Measurements from ENCODE around the gene OTOGL. TPM values are rescaled to one million over a fixed set of nuclear protein-coding genes. Genes with fewer than 3 reads are reported as not detected.

OTOGL gene
- total RNA-seq, 1 donor from 2014 or later: 0.27 TPM

DNA sequence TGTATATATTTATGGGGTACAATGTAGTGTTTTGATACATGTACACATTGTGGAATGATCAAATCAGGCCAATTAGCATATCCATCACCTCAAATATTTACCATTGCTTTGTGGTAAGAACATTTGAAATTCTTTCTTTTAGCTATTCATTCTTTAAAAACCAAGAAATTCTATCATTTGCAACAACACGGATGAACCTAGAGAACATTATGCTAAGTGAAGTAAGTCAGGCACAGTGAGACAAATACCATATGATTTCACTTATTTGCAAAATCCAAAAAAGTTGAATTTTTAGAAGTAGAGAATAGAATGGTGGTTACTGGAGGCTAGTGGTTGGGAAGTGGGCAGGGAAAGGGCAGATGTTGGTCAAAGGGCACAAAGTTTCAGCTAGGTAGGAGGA is 215.4 kb downstream of the OTOGL start:
- DNase-seq: no peak
- ATAC-seq: no peak
- intact Hi-C loops (cut with micrococcal nuclease): no loop called here

DNA sequence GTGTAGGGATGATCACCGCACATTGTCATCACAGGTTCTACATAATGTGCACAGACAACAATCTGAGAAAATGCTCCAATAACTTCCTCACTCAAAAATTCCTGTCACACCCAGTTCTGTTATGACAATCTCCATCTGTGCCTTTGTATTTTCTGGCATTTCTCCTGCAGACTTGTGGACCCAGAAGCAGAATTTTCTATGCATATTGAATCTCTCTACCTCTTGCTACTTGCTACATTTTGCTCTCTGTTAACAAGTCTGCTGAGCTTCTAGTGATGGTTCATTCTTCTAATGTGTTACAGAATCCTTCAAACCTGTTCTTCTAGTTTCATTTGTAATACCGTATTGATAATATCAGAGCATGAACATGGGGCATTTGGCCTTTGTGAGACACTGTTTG is 216.9 kb downstream of the OTOGL start:
- no peak for DNase-seq
- intact Hi-C loops (cut with micrococcal nuclease): no loop called here
- ATAC-seq: no peak

DNA sequence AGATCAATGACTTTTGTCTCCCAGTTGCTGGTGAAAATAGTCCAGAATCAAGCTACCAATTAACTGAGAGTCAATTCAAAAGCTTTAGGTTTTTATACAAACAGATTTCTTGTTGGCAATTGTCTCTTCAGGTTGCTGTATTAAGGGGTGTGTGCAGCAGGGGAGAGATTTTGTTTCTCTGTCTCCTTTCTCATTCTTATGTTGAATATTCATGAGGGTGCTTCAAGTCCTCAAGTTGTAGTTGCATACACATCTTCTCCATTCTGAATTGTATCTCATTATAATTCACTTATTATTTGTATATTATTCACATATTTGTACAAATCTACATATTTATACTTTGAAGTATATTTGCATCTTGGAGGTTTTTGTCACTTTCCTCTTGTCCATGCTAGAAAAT is 218.0 kb downstream of the OTOGL start:
- DNase-seq: no peak
- ATAC-seq: no peak
- intact Hi-C loops (cut with micrococcal nuclease): no loop called here

DNA sequence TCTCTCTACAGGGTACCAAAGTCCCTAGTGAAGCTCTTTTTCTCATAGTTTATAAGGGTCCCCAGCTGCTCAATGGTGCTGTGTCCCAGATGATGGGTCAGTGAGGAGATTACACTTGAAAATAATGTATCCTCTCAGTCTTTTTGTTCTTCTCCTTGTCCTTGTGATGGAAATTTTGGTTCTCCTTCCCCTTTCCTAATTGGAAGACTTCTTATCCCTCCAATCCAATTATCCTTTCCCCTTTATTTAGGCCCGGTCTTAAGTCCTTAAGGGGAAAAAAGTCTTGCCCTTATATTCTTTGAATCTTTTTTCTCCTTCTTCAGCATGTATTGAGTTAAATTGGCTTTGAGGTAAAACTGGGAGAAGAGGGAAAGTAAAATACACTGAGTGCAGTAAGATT is 218.6 kb downstream of the OTOGL start:
- ATAC-seq: no peak
- intact Hi-C loops (cut with micrococcal nuclease): no loop called here

DNA sequence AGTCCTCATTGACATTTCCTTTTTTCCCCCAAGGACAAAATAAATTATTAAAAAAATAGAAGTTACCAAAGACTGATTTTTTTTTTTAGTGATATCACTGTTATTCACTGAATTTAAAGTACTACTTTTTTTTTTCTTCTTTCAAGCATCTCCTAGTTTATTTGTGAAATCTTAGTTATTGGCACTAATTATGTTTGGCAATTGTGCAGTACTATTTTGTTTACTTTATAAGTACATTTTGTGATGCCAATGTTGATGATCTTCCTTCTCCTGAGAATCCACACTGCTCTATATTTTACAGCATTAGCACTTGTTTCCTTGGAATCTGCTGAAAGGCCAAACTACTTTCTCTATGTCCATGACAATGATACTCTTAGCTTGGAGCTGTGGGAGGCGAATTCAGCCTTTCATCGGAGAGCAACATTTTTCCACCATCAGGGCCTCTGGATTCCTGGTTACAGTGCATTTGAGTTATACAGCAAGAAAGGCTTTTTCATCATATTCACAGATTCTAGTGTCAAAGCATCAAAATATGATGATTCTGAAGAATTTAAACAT is 220.9 kb downstream of the OTOGL start:
- intact Hi-C loops (cut with micrococcal nuclease): no loop called here
- no peak for ATAC-seq
- no peak for DNase-seq

More for the DNA sequence above, 218.6 kb downstream of the OTOGL start:
- no peak for DNase-seq

DNA sequence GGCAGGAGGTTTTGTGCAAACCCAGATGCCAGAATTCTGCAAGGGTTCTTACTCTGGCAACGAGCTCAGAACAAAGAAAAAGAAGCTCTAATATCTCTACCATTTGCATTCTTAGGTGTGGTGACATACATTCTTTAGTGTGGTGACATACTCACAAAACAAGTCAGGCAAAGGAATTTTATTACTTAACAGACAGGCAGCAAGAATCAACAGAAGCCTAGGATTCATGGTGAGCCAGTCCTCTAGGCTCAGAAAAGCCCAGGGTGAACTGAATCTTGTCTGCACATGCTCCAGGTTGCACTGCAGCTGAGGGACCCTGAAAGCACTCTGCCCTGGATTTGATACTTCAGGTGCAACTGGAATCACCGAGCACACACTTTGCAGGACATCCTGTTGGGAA is 222.3 kb downstream of the OTOGL start:
- ATAC-seq (no peak), DNase-seq (no peak)
- intact Hi-C loops (cut with micrococcal nuclease): no loop called here

DNA sequence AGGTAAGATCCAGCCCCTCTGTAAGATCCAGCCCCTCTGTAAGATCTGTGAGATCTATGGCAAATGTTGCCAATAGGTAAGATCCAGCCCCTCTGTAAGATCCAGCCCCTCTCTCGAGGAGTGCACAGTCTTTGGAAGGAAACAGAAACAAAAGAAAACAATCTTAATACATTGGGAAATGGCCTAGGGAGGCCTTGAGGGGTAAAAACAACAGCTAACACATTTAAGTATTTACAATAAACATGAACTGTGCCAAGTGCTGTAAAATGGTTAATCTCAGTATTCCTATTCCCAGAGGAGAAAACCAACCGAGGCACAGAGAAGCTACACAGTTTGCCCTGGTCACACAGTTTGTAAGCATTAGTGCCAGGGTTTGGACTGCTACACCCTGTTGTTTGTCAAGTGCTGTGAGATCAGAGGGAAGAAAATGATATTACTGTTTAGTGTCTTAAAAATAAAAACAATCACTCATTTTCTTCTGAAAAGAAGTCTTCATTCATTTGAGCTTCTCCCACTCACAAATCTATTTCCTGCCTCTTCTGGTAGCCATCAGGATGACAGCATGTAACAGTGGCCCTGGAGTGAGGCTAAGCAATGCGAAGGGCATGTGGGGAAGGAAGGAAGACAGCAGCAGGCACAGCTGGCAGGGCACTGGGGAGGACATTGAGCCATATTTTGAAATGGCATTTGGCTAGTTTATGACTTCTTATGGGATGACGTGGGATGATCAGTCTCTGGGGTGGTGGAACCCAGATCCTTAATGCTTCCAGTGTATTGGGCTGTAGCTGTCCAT is 226.0 kb downstream of the OTOGL start:
- ATAC-seq (no peak), DNase-seq (no peak)
- intact Hi-C loops (cut with micrococcal nuclease): no loop called here

DNA sequence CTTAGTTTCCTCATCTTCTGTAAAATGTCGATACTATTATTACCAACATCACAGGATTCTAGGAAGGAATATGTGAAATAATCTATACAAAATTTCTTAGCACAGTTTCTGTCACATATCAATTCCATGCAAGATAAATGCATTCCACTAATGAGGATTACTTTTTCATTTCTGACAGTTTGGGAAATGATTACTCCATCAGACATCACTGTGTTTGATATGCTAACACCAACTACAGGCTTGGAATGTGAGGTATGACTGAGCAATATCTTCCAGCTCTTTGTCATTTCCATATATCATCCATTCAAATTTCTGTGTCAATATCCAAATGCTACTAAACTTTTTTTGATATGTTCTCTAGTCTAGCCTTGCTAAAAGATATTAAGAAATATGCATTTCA is 233.5 kb downstream of the OTOGL start:
- ATAC-seq (no peak), DNase-seq (no peak)
- intact Hi-C loops (cut with micrococcal nuclease): no loop called here

DNA sequence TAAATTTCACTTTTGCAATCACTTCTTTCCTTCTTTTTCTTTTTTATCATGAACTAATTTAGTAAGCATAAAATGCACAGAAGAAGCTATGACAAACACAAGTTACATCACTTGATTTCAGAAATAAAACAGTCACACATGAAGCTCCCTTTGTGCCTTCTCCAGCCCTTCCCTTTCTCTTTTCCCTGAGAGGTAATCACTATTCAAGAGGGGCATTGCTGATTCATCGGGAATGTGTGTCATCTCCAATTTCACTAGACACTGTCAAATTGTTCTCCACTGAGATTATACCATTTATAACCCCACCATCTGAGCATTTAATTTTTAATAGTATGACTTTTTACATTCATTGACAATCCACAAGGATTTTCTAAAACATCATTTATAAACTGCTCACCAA is 253.1 kb downstream of the OTOGL start:
- no peak for ATAC-seq
- intact Hi-C loops (cut with micrococcal nuclease): no loop called here
- DNase-seq: no peak

DNA sequence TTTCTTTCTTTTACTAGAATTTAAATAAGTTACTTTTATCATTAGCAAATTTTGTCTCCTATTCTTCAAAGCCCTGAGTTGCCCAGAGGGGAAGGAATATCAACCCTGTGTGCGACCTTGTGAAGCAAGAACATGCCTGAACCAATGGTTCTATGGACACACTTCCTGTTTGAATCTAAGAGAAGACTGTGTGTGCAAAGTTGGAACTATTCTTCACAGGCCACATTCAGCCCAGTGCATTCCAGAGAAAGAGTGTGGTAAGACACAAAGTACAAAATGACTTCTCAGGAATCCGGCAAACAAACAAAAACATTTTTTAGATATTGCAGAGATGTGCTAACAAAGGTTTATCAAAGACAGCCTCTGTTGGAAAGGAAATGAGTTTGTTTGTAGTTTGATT is 253.9 kb downstream of the OTOGL start:
- ATAC-seq: no peak
- no peak for DNase-seq

DNA sequence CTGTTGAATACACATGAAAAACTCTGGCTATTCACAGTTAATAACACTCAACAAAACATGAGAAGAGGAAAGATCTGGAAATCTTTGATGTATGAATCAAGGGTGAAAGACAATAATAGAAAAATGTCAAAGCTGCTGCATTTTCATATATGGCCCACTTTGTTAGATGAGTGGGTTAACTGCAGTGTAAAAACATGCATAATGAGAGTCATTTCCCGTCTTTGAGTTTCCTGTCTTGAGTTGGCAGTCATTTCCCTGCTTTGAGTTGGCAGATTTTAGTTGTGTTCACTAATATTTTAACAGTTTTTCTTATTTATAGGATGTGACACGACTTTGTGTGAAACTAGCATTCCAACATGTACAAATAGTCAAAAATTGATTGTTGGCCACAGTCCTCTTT is 256.8 kb downstream of the OTOGL start:
- no peak for DNase-seq
- no peak for ATAC-seq
- intact Hi-C loops (cut with micrococcal nuclease): no loop called here

More for the DNA sequence above, 253.9 kb downstream of the OTOGL start:
- intact Hi-C loops (cut with micrococcal nuclease): no loop called here

DNA sequence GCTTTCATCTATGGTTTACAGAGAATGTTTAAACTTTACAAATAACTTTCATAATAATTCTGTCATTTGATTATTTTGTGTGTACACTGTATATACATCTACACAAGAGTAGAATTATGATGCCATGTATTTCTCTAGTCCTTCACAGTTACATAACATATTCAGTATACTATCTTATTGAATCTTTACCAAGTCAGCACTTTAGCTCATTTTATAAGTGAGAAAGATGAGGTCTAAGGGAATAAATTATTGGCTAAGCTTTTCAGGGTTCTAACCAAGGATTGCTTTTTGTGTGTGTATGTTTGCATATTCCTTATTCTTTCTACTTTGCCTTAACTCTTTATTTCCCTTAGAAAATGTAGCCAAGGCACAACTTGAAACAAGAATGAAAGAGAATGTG is 260.4 kb downstream of the OTOGL start:
- intact Hi-C loops (cut with micrococcal nuclease): no loop called here
- no peak for DNase-seq
- no peak for ATAC-seq

DNA sequence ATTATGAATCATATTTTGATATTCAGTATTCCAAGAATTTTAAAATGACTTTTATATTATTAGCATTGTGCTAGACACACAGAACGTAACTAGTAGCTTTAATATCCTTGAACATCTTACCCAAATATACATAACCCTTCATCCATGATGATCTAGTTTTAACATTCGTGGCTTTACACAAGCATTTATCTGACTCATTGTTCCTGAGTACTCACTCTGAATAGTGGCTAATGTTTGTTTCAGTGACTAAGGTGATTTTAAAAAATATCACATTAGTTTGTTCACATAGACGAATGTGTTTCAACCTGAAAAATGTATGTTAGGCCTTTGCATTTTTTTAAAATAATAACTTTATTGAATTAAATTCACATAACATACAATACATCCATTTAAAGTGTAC is 264.7 kb downstream of the OTOGL start:
- no peak for DNase-seq
- intact Hi-C loops (cut with micrococcal nuclease): no loop called here
- no peak for ATAC-seq

DNA sequence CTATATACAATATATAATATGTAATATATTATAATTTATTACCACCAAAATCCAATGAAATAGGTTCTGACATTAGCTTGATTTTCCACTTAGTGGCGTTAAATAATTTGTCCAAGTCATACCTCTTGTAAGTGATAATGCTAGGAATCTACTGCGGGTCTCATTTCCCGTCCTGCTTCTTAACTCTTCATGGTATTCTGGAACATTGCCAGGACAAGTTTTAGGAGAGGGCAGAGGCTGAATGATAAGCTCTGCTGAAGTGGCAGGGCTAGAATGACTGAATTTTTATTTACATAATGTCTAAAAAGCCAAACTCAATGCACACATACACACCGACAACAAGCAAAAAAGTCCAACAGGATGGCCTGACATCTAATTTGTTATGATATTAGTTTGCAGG is 274.3 kb downstream of the OTOGL start:
- no peak for DNase-seq
- intact Hi-C loops (cut with micrococcal nuclease): no loop called here
- no peak for ATAC-seq

DNA sequence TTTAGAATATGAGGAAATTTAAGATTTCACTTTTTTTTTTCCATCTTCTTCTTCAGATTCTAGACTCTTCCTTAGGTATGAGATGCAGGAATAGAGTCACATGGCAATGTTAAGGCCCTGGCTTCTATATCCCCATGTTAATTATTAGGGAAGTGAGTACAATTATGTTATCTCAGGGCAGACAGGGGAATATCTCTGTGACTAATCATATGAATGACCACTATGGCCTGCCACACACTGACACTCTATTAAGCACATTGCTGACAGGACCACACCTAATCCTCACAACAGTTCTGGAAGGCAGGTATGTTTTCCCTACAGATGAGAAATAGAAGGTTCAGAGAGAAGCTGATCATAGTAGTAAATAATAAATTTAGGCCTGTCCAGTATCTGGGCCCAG is 275.3 kb downstream of the OTOGL start:
- intact Hi-C loops (cut with micrococcal nuclease): no loop called here
- ATAC-seq (no peak), DNase-seq (no peak)

DNA sequence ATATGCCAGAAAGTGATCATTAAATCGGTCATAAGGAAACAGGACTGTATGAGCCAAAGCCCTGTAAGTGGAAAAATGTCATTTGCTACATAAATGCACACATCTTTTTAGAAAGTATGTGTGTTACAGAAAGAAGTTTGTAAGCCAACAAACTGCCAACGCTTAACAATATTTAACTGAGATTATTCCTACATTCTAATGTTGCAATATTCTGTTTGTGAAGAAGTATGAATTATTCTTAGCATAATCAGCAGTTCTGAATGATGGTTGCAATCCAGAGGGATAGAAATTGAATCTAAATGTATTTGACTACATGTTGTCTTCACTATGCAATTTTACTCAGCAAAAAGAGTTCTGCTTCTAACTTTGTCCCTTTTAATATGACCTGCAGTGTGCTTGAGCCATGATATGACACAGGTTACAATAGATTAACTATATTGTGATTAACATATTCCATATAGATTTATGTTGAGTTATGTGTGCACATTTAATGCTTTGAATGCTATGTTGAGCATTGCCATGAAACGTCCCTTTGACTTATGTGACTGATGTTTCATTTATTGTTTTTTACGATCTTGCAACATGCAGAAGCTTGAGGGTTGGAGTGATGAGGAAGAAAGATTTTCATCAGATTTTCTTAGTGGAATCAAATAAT is 277.9 kb downstream of the OTOGL start:
- DNase-seq: no peak
- intact Hi-C loops (cut with micrococcal nuclease): no loop called here
- ATAC-seq: no peak

DNA sequence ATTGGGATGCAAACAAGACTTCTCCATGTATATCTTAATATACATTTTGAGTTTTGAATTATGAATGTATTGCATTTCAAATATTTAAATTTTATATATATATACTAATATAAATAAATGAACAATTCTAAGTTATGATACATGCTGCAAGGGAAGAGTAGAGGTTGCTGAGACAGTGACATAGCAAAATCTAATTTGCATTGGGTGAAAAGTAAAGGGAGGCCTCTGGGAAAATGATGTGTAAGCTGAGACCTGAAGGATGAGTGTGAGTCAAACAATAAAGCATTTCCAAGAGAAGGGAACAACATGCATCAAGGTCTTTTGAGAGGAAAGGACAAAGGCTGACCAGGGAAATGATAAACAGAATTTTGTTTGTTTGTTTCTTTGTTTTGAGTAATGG is 281.8 kb downstream of the OTOGL start:
- ATAC-seq (no peak), DNase-seq (no peak)
- intact Hi-C loops (cut with micrococcal nuclease): no loop called here

DNA sequence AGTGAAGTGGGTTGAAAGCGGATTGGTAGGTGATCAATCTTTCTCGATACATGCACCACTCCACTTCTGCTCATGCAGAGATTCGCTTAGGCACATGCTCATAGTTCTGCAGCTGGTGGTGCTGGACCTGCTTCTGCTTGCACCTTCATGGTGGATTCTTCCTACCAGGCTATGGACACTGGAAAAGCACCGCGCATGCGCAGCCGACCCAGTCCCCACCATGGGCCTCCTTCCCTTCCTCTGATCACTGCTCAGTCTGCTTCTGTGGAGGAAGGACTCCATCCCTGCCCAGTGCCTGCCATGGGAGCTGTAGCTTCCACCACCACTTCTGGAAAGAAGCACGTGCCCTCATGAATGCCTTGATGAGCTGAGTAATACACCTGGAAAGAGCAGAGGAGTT is 282.9 kb downstream of the OTOGL start:
- intact Hi-C loops (cut with micrococcal nuclease): no loop called here
- DNase-seq: no peak
- no peak for ATAC-seq

DNA sequence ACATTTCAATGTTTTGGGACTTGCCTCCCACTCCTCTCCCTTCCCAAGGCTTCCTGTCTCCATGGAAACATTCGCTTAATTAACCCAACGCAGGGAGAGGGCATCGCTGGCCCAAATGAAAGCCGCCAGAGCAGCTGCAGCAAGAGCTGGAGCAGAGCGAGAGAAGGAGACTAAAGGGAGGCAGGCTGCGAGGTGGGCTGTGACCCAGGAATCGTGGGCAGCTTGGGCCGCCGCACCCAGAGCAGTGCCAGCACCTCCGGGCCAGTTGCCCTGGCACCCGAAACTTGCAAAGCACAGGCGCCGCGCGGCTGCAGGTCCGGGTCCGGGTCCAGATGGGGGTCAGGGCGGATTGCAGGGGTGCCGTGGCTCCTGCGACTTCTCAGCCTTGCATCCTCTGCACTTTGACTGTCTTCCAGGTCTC is 301.2 kb downstream of the OTOGL start:
- ATAC-seq: peak; percentile 20
- intact Hi-C loops (cut with micrococcal nuclease): no loop called here
- DNase-seq: peak; percentile 18

DNA sequence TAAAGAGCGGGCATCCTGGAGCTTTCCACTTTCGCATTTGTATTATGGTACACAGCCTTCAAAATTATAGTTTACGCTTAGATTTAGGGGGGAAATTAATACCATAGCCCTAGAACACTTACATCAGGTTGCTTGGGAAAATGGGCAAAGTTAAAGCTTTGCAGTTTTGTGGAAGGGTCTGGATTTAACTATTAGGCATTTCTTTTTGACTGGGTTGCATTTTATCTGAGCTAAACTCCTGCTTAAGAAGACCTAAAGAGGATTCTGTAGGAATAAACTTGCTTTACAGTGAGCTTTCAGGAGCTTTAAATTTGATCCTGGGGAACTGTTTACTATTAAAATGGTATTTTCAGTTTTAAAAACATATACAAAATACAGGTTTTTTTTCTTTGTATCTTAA is 301.9 kb downstream of the OTOGL start:
- intact Hi-C loops (cut with micrococcal nuclease): no loop called here
- ATAC-seq: no peak
- no peak for DNase-seq

DNA sequence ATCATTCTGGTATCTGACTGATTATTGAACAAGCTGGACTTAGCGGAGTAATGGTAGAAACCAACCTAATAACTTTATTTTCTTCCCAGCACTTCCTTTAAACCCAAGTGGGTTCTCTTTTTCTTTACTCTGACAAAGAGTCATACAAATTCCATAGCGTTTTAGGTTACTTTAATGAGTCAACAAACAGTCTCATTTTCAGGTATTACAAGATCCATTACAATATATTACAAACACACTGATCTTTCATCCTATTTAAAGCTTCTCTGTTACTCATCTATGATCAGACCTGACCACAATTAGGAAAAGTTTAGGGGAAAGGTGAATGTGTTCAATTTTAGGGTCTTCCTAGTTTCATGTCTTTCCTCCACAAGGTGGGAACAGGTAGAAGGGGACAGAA is 305.3 kb downstream of the OTOGL start:
- DNase-seq (no peak), ATAC-seq (no peak)
- intact Hi-C loops (cut with micrococcal nuclease): no loop called here
